Stimulated activated CD8-positive, alpha-beta memory T cell treated with anti-CD3 and anti-CD28 coated beads, Interleukin-7, amount 100 ng/mL, for 1 hour (primary cell): Measurements from ENCODE around the gene TMEM150C.
"Not testable (repeated sequence)": the region's sequence is repeated elsewhere in the genome, so short reads cannot be mapped to it uniquely, and the experiment has no call there.

ENCODE experiments used
- DNase-seq, 2 donors: peaks; one replicate each; pipeline ENCODE4 v3.0.0-alpha.2; 2020; ENCODE audit warnings: low read depth in 2 of 2

The TMEM150C gene

GRCh38 chr4:82569076-82569475, 7.3 kb upstream of the TMEM150C start:
- DNase-seq: no peak

- DNase-seq: no peak
These were observed 5.7 kb upstream of the TMEM150C start for GRCh38 chr4:82567444-82567843.

GRCh38 chr4:82562564-82562854, 721 bp upstream of the TMEM150C start:
- no peak for DNase-seq

- DNase-seq: no peak
These were observed 669 bp downstream of the TMEM150C start for GRCh38 chr4:82560853-82561785.

GRCh38 chr4:82559735-82560120, 2.1 kb downstream of the TMEM150C start:
- no peak for DNase-seq

- not testable (repeated sequence) for DNase-seq
These were observed 2.6 kb downstream of the TMEM150C start for GRCh38 chr4:82559090-82559734.

- DNase-seq: no peak
These were observed 6.5 kb downstream of the TMEM150C start for GRCh38 chr4:82555276-82555675.

- DNase-seq: no peak
These were observed 8.8 kb downstream of the TMEM150C start for GRCh38 chr4:82553020-82553419.

- DNase-seq: no peak
These were observed 10.1 kb downstream of the TMEM150C start for GRCh38 chr4:82551734-82552133.

GRCh38 chr4:82547850-82548249, 13.9 kb downstream of the TMEM150C start:
- not testable (repeated sequence) for DNase-seq

GRCh38 chr4:82543131-82543530, 18.7 kb downstream of the TMEM150C start:
- DNase-seq: no peak

GRCh38 chr4:82542642-82543041, 19.1 kb downstream of the TMEM150C start:
- no peak for DNase-seq

GRCh38 chr4:82529322-82529721, 32.5 kb downstream of the TMEM150C start:
- DNase-seq: no peak

GRCh38 chr4:82528868-82529267, 32.9 kb downstream of the TMEM150C start:
- DNase-seq: no peak

- DNase-seq: no peak
These were observed 33.7 kb downstream of the TMEM150C start for GRCh38 chr4:82528074-82528473.

GRCh38 chr4:82525307-82525911, 36.4 kb downstream of the TMEM150C start:
- no peak for DNase-seq

- DNase-seq: no peak
These were observed 37.1 kb downstream of the TMEM150C start for GRCh38 chr4:82524570-82525152.

GRCh38 chr4:82523179-82523578, 38.6 kb downstream of the TMEM150C start:
- DNase-seq: no peak

GRCh38 chr4:82522472-82522871, 39.3 kb downstream of the TMEM150C start:
- DNase-seq: no peak

GRCh38 chr4:82521283-82521682, 40.5 kb downstream of the TMEM150C start:
- DNase-seq: no peak

GRCh38 chr4:82519776-82520175, 42.0 kb downstream of the TMEM150C start:
- DNase-seq: no peak

- no peak for DNase-seq
These were observed 42.7 kb downstream of the TMEM150C start for GRCh38 chr4:82519072-82519471.

GRCh38 chr4:82517043-82517442, 44.7 kb downstream of the TMEM150C start:
- DNase-seq: no peak
